C4-2B (cell line): ENCODE measurements around the gene RPEL1.

ENCODE experiments used
- CTCF ChIP-seq: fragments of 450-650 bp; conservative IDR thresholded peaks from 2 replicates; pipeline ENCODE4 v1.5.1; 2017; ENCODE audit warnings: mild to moderate bottlenecking
- ZFX ChIP-seq: fragments of 450-650 bp; IDR thresholded peaks from 2 replicates; pipeline ENCODE4 v1.6.1; 2017

GRCh38 chr10:103287992-103288391 lies 42.3 kb downstream of the RPEL1 start:
- no peak for TF ChIP-seq CTCF
- TF ChIP-seq ZFX: no peak
